WI38 (cell line): ENCODE measurements around the gene FZR1.
"Not testable (repeated sequence)": the region's sequence is repeated elsewhere in the genome, so short reads cannot be mapped to it uniquely, and the experiment has no call there.

Experiments used
- H3K4me3 ChIP-seq: 2 replicates; pipeline ENCODE4 v1.5.1; 2011; ENCODE audit warnings: low read depth, mild to moderate bottlenecking, control low read depth, low read length
- TF ChIP-seq, protein P1 (sequence below): IDR thresholded peaks from 2 replicates; pipeline ENCODE4 v1.5.1; 2012; ENCODE audit warnings: low read depth, mild to moderate bottlenecking, control low read depth, low read length

FZR1 gene

DNA sequence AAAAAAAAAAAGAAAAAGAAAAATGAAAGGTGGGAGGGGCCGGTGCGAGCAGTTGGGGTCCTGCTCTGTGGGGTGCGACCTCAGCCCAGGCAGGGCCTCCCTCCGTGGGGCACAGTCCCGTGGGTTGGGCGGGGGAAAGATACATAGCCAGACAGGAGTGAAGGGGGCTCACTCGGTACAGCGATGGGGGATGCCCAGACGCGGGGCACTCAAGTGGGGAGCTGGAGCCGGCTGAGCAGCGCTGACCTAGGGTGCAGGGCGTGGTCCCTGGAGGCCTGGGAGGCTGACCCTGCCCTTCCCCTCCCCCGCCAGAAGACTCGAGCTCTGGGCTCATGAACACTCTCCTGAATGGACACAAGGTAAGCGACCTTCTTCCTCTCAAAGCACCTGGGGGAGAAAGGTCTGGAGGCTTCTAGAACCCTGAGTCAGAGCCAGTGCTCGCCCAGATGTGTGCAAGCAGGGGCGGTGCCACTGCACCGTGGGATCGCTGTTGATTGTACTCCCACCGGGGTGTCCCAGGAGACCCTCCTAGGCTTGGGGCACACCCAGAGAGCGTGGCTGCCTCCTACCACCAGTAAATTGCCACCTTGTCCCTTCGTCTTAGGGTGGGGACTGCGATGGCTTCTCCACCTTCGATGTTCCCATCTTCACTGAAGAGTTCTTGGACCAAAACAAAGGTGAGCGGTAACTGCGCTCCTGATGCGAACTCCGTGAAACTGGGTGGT is 70.0 kb downstream of the FZR1 start:
- H3K4me3 ChIP-seq = no peak overlapping the region

GRCh38 chr19:3576696-3577443 is 70.8 kb downstream of the FZR1 start:
- H3K4me3 ChIP-seq = no peak overlapping the region
- TF ChIP-seq, protein P1, sequence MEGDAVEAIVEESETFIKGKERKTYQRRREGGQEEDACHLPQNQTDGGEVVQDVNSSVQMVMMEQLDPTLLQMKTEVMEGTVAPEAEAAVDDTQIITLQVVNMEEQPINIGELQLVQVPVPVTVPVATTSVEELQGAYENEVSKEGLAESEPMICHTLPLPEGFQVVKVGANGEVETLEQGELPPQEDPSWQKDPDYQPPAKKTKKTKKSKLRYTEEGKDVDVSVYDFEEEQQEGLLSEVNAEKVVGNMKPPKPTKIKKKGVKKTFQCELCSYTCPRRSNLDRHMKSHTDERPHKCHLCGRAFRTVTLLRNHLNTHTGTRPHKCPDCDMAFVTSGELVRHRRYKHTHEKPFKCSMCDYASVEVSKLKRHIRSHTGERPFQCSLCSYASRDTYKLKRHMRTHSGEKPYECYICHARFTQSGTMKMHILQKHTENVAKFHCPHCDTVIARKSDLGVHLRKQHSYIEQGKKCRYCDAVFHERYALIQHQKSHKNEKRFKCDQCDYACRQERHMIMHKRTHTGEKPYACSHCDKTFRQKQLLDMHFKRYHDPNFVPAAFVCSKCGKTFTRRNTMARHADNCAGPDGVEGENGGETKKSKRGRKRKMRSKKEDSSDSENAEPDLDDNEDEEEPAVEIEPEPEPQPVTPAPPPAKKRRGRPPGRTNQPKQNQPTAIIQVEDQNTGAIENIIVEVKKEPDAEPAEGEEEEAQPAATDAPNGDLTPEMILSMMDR = no peak

More for the DNA sequence above, 70.0 kb downstream of the FZR1 start:
- TF ChIP-seq, protein P1 = no peak

DNA sequence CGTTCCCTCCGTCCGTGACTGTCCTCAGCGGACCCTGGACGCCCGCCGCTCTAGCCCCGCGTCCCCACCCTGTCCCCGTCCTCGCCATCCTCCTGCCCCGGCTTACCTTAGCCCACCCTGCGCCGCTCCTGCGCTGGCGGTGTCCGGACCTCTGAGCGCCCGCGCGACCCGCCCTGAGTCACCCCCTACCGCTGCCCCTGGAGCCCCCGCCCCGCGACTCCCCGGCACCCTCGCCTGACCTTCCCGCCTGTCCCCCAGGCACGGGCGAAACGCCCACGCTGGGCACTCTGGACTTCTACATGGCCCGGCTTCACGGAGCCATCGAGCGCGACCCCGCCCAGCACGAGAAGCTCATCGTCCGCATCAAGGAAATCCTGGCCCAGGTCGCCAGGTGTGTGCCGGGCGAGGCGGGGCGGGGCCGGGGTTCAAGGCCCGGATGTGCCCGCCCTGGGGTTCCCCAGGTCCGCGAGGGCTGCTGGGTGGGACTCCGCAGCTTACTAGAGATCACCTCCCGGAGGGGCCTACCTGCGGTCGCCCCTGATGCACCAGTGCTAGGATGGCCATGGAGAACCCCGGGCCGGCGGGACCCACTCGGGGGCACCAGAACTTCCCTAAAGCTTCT is 71.7 kb downstream of the FZR1 start:
- no peak overlapping the region for H3K4me3 ChIP-seq
- TF ChIP-seq, protein P1 = no peak

DNA sequence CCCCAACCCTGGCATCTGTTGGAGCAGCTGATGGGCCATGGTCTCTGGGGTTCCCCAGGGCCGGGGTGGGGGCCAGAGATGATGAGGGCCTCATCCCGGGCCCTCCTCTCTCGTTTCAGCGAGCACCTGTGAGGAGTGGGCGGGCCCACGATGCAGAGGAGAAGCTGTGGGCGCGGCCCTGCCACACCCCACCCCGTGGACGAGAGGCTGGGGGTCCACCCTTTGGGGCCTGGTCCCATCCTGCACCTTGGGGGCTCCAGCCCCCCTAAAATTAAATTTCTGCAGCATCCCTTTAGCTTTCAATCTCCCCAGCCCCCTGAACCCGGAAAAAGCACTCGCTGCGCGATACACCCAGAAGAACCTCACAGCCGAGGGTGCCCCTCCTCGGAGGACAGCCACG is 72.3 kb downstream of the FZR1 start:
- TF ChIP-seq, protein P1 = no peak
- H3K4me3 ChIP-seq = no peak overlapping the region

DNA sequence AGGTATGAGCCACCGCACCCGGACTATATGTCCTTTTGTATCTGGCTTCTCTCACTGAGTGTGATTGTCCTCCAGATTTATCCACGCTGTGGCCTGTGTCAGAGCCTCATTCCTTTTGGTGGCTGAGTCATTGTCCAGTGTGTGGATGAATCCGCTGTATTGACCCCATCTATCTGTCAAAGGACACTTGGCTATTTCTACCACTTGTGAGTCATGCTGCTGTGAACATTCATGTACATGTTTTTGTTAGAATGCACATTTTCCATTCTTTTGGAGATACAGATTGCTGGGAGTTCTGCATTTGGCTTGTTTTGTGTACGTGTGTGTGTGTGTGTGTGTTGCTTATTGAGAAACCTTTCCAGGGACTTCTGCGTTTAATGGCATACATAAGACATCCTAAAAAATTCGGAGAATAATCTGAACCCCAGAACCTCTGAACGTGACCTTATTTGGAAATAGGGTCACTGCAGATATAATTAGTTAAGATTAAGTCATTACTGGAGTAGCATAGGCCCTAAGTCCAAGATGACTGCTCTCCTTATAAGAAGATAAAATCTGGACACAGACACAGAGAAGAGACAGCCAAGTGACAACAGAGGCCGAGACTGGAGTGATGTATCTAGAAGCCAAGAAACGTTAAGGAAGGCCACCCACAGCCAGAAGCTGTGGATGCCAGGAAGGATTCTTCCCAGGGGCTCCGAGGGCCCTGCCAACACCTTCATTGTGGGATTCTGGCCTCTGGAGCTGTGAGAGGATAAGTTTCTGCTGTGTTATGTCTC is 74.2 kb downstream of the FZR1 start:
- no peak overlapping the region for H3K4me3 ChIP-seq
- TF ChIP-seq, protein P1 = no peak

DNA sequence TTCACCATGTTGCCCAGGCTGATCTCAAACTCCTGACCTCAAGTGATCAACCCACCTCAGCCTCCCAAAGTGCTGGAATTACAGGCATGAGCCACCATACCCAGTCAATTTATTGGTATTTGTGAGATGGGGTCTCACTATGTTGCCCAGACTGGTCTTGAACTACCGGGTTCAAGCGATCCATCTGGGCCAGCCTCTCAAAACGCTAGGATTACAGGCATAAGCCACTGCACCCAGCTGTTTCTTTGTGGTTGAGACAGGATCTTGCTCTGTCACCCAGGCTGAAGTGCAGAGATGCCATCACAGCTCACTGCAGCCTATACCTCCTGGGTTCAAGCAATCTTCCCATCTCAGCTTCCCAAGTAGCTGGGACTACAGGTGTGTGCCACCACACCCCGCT is 75.7 kb downstream of the FZR1 start:
- not testable (repeated sequence) for H3K4me3 ChIP-seq

DNA sequence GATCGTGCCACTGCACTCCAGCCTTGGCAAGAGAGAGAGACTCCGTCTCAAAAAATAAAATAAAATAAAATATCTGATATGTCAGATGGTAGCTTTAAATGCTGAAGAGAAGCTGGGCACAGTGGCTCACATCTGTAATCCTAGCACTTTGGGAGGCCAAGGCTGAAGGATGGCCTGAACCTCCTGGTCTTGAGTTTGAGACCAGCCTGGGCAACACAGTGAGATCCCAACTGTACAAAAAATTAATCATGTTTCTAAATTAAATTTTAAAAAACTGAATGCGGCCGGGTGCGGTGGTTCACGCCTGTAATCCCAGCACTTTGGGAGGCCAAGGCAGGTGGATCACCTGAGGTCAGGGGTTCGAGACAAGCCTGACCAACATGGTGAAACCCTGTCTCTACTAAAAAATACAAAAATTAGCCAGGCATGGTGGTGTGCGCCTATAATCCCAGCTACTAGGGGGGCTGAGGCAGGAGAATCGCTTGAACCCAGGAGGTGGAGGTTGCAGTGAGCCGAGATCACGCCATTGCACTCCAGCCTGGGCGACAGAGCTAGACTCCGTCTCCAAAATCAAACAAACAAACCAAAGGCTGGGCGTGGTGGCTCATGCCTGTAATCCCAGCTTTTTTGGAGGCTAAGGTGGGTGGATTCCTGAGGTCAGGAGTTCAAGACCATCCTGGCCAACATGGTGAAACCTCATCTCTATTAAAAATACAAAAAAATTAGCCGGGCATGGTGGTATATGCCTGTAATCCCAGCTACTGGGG is 78.1 kb downstream of the FZR1 start:
- H3K4me3 ChIP-seq = not testable (repeated sequence)
